Adrenal gland (tissue), 5 donors: ENCODE results near the gene FBLN2.

ENCODE experiments used
- CTCF ChIP-seq, 6 experiments: fragments of 450-650 bp in 4 of 6; fragments of 200-600 bp in 2 of 6; sonication (generic) in 1 of 6; IDR thresholded peaks; 1 replicate in 5 of 6; 2 replicates in 1 of 6; pipeline versions ENCODE4 v1.5.1 to v1.8.0; 2016 to 2021; ENCODE audit warnings: antibody characterized with exemption in 6 of 6, mild to moderate bottlenecking in 2 of 6, moderate library complexity in 1 of 6
- POLR2A ChIP-seq, 2 donors: fragments of 450-650 bp; IDR thresholded peaks; one replicate each; pipeline ENCODE4 v1.6.1; 2017; ENCODE audit warnings: antibody characterized with exemption in 2 of 2, mild to moderate bottlenecking in 2 of 2, moderate library complexity in 1 of 2
- donor health status: DM: no; HTN: no; CAD: no.

- TF ChIP-seq CTCF (IDR thresholded peaks at IDR 0.05) (no peak), POLR2A (IDR thresholded peaks at IDR 0.05) (no peak)
Measured at GRCh38 chr3:13621381-13622221, 72.7 kb downstream of the FBLN2 start.
